ENCODE data around the gene PPP1R12C.

The PPP1R12C gene

DNA sequence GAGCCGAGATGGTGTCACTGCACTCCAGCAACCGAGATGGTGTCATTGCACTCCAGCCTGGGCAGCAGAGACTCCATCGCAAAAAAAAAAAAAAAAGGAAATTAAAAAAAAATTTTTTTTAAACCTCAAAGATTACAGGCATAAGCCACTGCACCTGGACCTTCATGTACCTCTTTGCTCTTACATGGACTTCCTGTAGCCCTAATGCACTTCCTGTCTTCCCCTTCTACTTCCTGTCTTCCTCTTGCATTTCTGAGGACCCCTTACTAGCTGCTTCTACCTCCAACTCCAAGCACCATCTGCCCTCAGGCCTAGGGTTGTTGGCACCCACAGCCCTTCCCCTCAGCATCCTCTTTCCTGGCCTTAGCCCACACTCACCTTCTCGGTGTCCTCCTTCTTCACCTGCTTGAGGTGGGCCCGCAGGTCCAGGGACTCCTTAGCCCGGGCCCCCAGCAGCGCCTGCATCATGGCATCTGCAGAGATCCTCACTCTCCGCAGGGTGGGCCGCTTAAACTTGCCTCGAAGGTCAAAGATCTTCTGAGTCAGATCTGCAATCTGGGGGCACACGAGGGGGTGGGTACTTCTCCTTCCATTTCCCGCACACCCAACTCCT lies 36.3 kb upstream of the PPP1R12C start:
- TF ChIP-seq, protein P1, sequence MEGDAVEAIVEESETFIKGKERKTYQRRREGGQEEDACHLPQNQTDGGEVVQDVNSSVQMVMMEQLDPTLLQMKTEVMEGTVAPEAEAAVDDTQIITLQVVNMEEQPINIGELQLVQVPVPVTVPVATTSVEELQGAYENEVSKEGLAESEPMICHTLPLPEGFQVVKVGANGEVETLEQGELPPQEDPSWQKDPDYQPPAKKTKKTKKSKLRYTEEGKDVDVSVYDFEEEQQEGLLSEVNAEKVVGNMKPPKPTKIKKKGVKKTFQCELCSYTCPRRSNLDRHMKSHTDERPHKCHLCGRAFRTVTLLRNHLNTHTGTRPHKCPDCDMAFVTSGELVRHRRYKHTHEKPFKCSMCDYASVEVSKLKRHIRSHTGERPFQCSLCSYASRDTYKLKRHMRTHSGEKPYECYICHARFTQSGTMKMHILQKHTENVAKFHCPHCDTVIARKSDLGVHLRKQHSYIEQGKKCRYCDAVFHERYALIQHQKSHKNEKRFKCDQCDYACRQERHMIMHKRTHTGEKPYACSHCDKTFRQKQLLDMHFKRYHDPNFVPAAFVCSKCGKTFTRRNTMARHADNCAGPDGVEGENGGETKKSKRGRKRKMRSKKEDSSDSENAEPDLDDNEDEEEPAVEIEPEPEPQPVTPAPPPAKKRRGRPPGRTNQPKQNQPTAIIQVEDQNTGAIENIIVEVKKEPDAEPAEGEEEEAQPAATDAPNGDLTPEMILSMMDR (IDR thresholded peaks at IDR 0.05; ENCODE audit: low read depth, low read length), result no peak
- DNase-seq (ENCODE audit: low read depth in 2 of 2), result no peak
- no peak overlapping the region for H3K4me3 ChIP-seq (replicated peaks in 1 of 2; ENCODE audit: low read depth in 2 of 2, low read length in 2 of 2)

DNA sequence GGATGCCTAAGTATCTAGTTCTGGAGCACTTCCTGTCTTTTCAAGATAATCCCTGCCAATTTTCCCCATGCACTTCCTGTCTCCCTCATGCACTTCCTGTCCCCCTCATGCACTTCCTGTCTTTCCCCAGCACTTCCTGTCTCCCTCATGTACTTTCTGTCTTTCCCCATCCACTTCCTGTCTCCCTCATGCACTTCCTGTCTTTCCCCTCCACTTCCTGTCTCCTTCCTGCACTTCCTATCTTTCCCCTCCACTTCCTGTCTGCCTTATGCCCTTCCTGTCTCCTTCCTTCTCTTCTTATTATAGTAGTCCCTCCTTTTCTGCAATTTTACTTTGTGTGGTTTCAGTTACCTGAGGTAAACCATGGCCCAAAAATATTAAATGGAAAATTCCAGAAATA lies 34.6 kb upstream of the PPP1R12C start:
- DNase-seq (ENCODE audit: low read depth in 2 of 2), result no peak
- no peak overlapping the region for H3K4me3 ChIP-seq (replicated peaks in 1 of 2; ENCODE audit: low read depth in 2 of 2, low read length in 2 of 2)
- TF ChIP-seq, protein P1 (IDR thresholded peaks at IDR 0.05; ENCODE audit: low read depth, low read length), result no peak

DNA sequence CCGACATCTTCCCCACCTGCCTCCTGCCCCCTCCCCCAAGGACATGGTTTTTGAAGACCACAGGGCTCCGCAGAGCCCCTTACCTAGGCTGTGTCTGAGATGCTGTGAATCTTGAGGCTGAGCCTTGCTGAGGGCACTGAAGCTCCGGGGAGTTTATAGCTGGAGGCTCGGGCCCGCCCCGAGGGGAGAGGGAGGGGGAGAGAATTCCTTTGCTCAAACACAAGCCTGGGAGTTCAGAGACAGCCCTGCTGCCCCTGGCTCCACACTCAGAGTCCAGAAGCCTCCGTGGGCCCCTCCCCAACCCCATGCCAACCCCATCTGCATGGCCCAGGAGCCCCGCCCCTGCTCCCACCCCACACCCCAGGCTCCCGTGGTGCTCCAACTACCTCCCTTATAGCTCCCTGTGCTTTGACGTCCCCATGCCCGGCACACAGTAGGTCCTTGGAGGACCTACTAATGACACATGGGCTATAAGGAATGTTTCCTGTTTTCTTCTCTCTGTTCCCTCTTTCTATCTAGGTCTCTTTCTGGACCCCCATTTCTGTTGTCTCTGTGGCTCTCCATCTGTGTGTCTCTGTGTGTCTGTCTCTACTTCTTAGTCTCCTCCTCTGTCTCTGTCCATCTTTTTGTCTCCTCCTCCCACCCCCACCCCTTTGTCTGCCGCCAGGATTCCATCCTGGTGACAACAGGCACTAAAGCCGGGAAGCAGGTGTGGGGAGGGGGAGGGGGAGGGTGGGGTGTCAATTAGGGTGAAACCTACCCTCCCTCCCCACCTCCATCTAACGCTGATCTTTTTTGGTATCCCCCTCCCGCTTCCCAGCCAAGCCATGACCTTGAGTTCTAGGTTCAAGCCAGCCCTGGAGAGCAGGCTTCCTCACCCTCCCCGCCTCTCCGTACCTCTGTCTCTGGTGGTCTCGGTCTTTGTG lies 31.9 kb upstream of the PPP1R12C start, which contains the start of gene TNNT1:
TSS of gene TNNT1 (minus strand) at position 129 of the 926 bp plus-strand sequence. CDS start 2,049 bp downstream, outside the sequence.
- TF ChIP-seq, protein P1 (IDR thresholded peaks at IDR 0.05; ENCODE audit: low read depth, low read length), result no peak
- no peak for DNase-seq (ENCODE audit: low read depth in 2 of 2)
- no peak within 1 kb of the TSS for H3K4me3 ChIP-seq (replicated peaks in 1 of 2; ENCODE audit: low read depth in 2 of 2, low read length in 2 of 2)

DNA sequence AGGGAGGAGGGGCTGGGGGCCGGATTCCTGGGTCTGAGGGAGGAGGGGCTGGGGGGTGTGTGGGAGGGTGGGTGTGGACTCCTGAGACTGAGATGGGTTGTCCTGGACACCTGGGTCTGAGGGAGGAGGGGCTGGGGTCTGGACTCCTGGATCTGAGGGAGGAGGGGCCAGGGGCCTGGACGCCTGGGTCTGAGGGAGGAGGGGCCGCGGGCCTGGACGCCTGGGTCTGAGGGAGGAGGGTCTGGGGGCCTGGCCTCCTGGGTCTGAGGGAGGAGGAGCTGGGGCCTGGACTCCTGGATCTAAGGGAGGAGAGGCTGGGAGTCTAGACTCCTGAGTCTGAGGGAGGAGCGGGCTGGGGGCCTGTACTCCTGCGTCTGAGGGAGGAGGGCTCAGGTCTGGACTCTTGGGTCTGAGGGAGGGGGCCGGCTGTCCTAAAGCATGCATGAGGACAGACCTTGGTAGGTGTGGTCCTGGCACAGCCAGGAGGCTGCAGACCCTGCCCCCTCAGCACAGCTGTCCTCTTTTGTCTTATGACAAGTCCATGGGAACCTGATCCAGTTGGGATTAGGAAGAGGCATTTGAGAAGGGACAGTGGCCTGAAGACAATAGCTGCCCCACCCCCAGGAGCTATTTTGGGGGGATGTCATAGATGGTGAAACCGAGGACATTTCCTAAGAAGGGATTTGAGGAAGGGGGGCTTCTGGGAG lies 30.3 kb upstream of the PPP1R12C start:
- no peak for DNase-seq (ENCODE audit: low read depth in 2 of 2)
- H3K4me3 ChIP-seq (replicated peaks in 1 of 2; ENCODE audit: low read depth in 2 of 2, low read length in 2 of 2), result no peak overlapping the region
- TF ChIP-seq, protein P1 (IDR thresholded peaks at IDR 0.05; ENCODE audit: low read depth, low read length), result no peak

DNA sequence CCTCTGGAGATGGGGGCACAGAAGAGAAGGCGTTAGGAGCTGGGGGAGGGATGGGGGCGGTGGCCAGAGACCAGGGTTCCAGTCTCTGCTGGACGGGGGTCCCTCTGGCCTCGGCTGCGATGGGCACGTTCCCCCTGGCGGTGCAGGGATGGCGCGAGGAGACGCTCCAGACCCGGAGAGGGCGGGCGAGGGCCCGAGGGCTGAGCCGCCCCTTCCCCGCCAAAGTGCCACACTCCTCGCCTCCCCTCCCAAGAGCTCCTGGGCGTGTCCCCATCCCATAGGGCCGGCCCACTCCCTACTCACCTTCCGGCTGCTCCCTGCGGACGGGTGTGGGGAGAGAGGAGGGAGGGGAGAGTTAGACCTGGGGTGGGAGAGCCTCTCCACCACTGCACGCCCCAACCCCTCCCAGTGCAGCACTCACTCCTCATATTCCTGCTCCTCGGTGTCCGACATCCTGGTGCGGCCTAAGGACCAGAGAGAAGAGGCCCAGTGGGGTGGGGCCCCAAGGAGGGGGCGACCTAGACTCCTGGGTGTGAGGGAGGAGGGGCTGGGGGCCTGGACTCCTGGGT lies 29.4 kb upstream of the PPP1R12C start:
- no peak overlapping the region for H3K4me3 ChIP-seq (replicated peaks in 1 of 2; ENCODE audit: low read depth in 2 of 2, low read length in 2 of 2)
- DNase-seq (ENCODE audit: low read depth in 2 of 2), result no peak
- TF ChIP-seq, protein P1 (IDR thresholded peaks at IDR 0.05; ENCODE audit: low read depth, low read length), result no peak

DNA sequence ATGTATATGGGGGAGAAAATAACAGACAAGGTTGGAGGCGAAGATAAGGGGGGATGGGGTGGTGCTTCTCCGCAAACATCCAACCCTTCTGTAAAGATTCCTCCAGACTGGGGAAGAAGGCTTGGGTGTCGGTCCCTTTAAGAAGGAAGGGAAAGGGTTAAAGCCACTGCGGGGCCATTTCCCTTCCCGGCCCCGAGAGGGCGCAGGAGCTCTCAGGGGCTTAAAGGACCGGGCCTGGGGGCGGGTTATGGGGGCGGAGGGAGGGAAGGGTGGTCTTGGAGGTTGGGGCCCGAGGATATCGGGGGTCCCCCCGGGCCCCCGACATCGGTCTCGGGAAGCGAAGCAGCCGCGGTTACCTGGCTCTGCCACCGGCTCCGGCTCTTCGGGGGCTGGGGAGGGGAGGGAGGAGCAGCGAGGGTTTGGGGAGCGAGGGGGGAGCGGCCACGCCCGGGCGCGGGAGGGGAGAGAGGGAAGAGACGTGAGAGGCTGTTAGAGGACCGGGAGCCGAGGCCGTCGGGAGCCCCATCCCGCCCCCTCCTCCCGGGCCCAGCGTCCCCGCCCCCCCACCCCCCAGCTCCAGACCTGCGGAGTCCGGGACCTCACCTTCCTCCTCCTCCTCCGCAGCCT lies 28.8 kb upstream of the PPP1R12C start:
- no peak overlapping the region for H3K4me3 ChIP-seq (replicated peaks in 1 of 2; ENCODE audit: low read depth in 2 of 2, low read length in 2 of 2)
- TF ChIP-seq, protein P1 (IDR thresholded peaks at IDR 0.05; ENCODE audit: low read depth, low read length), result peak; percentile 66
- DNase-seq (ENCODE audit: low read depth in 2 of 2), result peak in 1 of 2 donors; percentile 25
